IMR-90 (cell line): Measurements from ENCODE around the gene GPSM1. TPM values are rescaled to one million over a fixed set of nuclear protein-coding genes. Genes with fewer than 3 reads are reported as not detected.

ENCODE experiments used
- ATAC-seq: fragments of 200-7000 bp; cut with Tn5 transposase; 2 replicates; pipeline ENCODE4 v1.9.1; 2020; ENCODE audit warnings: low read depth, mild to moderate bottlenecking, moderate library complexity
- BruUV-seq: library from RNA; stranded (reverse); fragments of 400-500 nt; replicated peaks from 2 replicates; lab custom pipeline; 2021; lab: Mats Ljungman, UMichigan
- CTCF ChIA-PET: fragments of 300-600 bp; formaldehyde crosslinking; extraction: SDS; loops from one replicate; lab custom pipeline; 2021; ENCODE audit warnings: antibody characterized with exemption; lab: Yijun Ruan, JAX
- POLR2A ChIA-PET: fragments of 300-600 bp; sonication (Branson Sonifier 250); formaldehyde crosslinking; loops from one replicate; lab custom pipeline; 2022; ENCODE audit warnings: antibody characterized with exemption; ENCODE audit not compliant: unreplicated experiment; lab: Charles Lee
- DNase-seq: peaks from one replicate; pipeline ENCODE4 v3.0.0; 2013
- H2AFZ ChIP-seq: replicated peaks from 2 replicates; pipeline ENCODE3; 2013; ENCODE audit warnings: low read length, mild to moderate bottlenecking; ENCODE audit not compliant: poor library complexity
- H2AK5ac ChIP-seq: 2 replicates; pipeline ENCODE4 v1.6.1; 2013; ENCODE audit warnings: low read depth, low read length, inconsistent platforms
- H2AK9ac ChIP-seq: replicated peaks from 2 replicates; pipeline ENCODE3; 2013; ENCODE audit warnings: mild to moderate bottlenecking, low read depth, low read length, moderate library complexity; ENCODE audit not compliant: poor library complexity
- H2BK120ac ChIP-seq: 2 replicates; pipeline ENCODE4 v1.6.1; 2013; ENCODE audit warnings: low read depth, low read length, inconsistent platforms
- H2BK15ac ChIP-seq: 3 replicates; pipeline ENCODE4 v1.6.1; 2013; ENCODE audit warnings: low read depth, low read length, inconsistent platforms
- H2BK20ac ChIP-seq: 2 replicates; pipeline ENCODE4 v1.6.1; 2013; ENCODE audit warnings: low read depth, mild to moderate bottlenecking, inconsistent platforms, low read length, moderate library complexity
- H2BK5ac ChIP-seq: 2 replicates; pipeline ENCODE4 v1.6.1; 2013; ENCODE audit warnings: mild to moderate bottlenecking, low read depth, low read length, inconsistent platforms; ENCODE audit not compliant: poor library complexity, severe bottlenecking
- H3K14ac ChIP-seq: replicated peaks from 2 replicates; pipeline ENCODE4 v1.6.1; 2013; ENCODE audit warnings: low read depth, low read length, inconsistent platforms
- H3K18ac ChIP-seq: 2 replicates; pipeline ENCODE4 v1.6.1; 2013; ENCODE audit warnings: low read depth, low read length, control low read depth
- H3K23ac ChIP-seq: 2 replicates; pipeline ENCODE4 v1.6.1; 2013; ENCODE audit warnings: low read depth, low read length, inconsistent platforms
- H3K27ac ChIP-seq: 2 replicates; pipeline ENCODE4 v1.5.1; 2013; ENCODE audit warnings: mild to moderate bottlenecking, control low read depth, low read length; ENCODE audit not compliant: insufficient read depth
- H3K27me3 ChIP-seq: 2 replicates; pipeline ENCODE4 v1.6.1; 2013; ENCODE audit warnings: low read length; ENCODE audit not compliant: control insufficient read depth, insufficient read depth
- H3K36me3 ChIP-seq: 2 replicates; pipeline ENCODE4 v1.6.1; 2013; ENCODE audit warnings: low read length, mixed read lengths; ENCODE audit not compliant: control insufficient read depth, insufficient read depth
- H3K4ac ChIP-seq: 2 replicates; pipeline ENCODE4 v1.6.1; 2013; ENCODE audit warnings: low read depth, low read length, inconsistent platforms
- H3K4me1 ChIP-seq: 2 replicates; pipeline ENCODE4 v1.6.1; 2013; ENCODE audit warnings: low read length, mixed read lengths; ENCODE audit not compliant: control insufficient read depth, insufficient read depth
- H3K4me2 ChIP-seq: 2 replicates; pipeline ENCODE4 v1.6.1; 2013; ENCODE audit warnings: low read depth, mild to moderate bottlenecking, control low read depth, low read length, moderate library complexity
- H3K4me3 ChIP-seq: 2 replicates; pipeline ENCODE4 v1.5.1; 2013; ENCODE audit warnings: low read depth, mild to moderate bottlenecking, control low read depth, low read length, moderate library complexity; ENCODE audit not compliant: insufficient read depth
- H3K56ac ChIP-seq: 2 replicates; pipeline ENCODE4 v1.6.1; 2013; ENCODE audit warnings: low read length, inconsistent platforms; ENCODE audit not compliant: insufficient read depth; ENCODE audit errors: extremely low read depth
- H3K79me1 ChIP-seq, 2 experiments: 2 replicates each; pipeline ENCODE4 v1.6.1; 2013; ENCODE audit warnings: low read length in 2 of 2, inconsistent platforms in 1 of 2, low read depth in 1 of 2
- H3K9ac ChIP-seq: 2 replicates; pipeline ENCODE4 v1.6.1; 2013; ENCODE audit warnings: low read depth, low read length, control low read depth
- H3K9me1 ChIP-seq: 2 replicates; pipeline ENCODE4 v1.6.1; 2013; ENCODE audit warnings: low read length, inconsistent platforms; ENCODE audit not compliant: insufficient read depth
- H3K9me3 ChIP-seq: 2 replicates; pipeline ENCODE4 v1.6.1; 2013; ENCODE audit warnings: low read length; ENCODE audit not compliant: control insufficient read depth, insufficient read depth
- H4K20me1 ChIP-seq: 2 replicates; pipeline ENCODE4 v1.6.1; 2013; ENCODE audit warnings: low read length, inconsistent platforms; ENCODE audit not compliant: insufficient read depth
- H4K5ac ChIP-seq: 2 replicates; pipeline ENCODE4 v1.6.1; 2013; ENCODE audit warnings: mild to moderate bottlenecking, low read depth, low read length, control low read depth
- H4K8ac ChIP-seq, 2 experiments: 2 replicates each; pipeline ENCODE4 v1.6.1; 2013; ENCODE audit warnings: low read depth in 2 of 2, low read length in 2 of 2, control low read depth in 1 of 2, inconsistent platforms in 1 of 2
- H4K91ac ChIP-seq: 2 replicates; pipeline ENCODE4 v1.6.1; 2013; ENCODE audit warnings: low read depth, low read length, inconsistent platforms; ENCODE audit not compliant: insufficient read depth
- BHLHE40 ChIP-seq: fragments of 150-350 bp; IDR thresholded peaks from 2 replicates; pipeline ENCODE4 v1.6.1; 2016; ENCODE audit warnings: mild to moderate bottlenecking, low read depth, low read length
- CEBPB ChIP-seq: IDR thresholded peaks from 2 replicates; pipeline ENCODE4 v1.6.1; 2012; ENCODE audit warnings: low read depth, low read length, improper control_type of control experiment
- CHD1 ChIP-seq: IDR thresholded peaks from 2 replicates; pipeline ENCODE4 v1.6.1; 2012; ENCODE audit warnings: low read depth, low read length, improper control_type of control experiment
- FOS ChIP-seq: fragments of 150-350 bp; IDR thresholded peaks from 2 replicates; pipeline ENCODE4 v1.6.1; 2016; ENCODE audit warnings: low read depth, low read length
- MAFK ChIP-seq: IDR thresholded peaks from 2 replicates; pipeline ENCODE4 v1.6.1; 2012; ENCODE audit warnings: low read depth, low read length, improper control_type of control experiment
- MAZ ChIP-seq: IDR thresholded peaks from 2 replicates; pipeline ENCODE4 v1.6.1; 2012; ENCODE audit warnings: low read depth, mild to moderate bottlenecking, low read length, improper control_type of control experiment, moderate library complexity, borderline replicate concordance
- MXI1 ChIP-seq: IDR thresholded peaks from 2 replicates; pipeline ENCODE4 v1.6.1; 2012; ENCODE audit warnings: low read depth, mild to moderate bottlenecking, low read length, moderate library complexity, borderline replicate concordance
- NFE2L2 ChIP-seq: fragments of 150-350 bp; IDR thresholded peaks from 2 replicates; pipeline ENCODE4 v1.6.1; 2016; ENCODE audit warnings: low read depth, mild to moderate bottlenecking, low read length
- POLR2A ChIP-seq: IDR thresholded peaks from 2 replicates; pipeline ENCODE4 v1.6.1; 2012; ENCODE audit warnings: mild to moderate bottlenecking, low read depth, low read length
- RAD21 ChIP-seq: IDR thresholded peaks from 2 replicates; pipeline ENCODE4 v1.6.1; 2012; ENCODE audit warnings: low read length, improper control_type of control experiment
- RCOR1 ChIP-seq: IDR thresholded peaks from 2 replicates; pipeline ENCODE4 v1.6.1; 2012; ENCODE audit warnings: mild to moderate bottlenecking, low read length, improper control_type of control experiment; ENCODE audit not compliant: insufficient replicate concordance
- RFX5 ChIP-seq: IDR thresholded peaks from 2 replicates; pipeline ENCODE4 v1.8.0; 2012; ENCODE audit warnings: low read depth, mild to moderate bottlenecking, low read length, moderate library complexity
- SMC3 ChIP-seq: fragments of 150-350 bp; IDR thresholded peaks from 2 replicates; pipeline ENCODE4 v1.6.1; 2016; ENCODE audit warnings: low read depth, mild to moderate bottlenecking, antibody characterized with exemption, low read length, moderate library complexity
- WGBS, 2 experiments: methylation state at CpG; one replicate each; pipeline versions ENCODE4 v1.1.5 to v1.1.7; 2013; ENCODE audit warnings: missing lambda C conversion rate in 2 of 2; ENCODE audit not compliant: insufficient read length in 1 of 2; ENCODE audit errors: extremely low coverage in 2 of 2; 5-methylcytosine and 5-hydroxymethylcytosine counted together
- dilution Hi-C: fragments of 300-500 bp; cut with HindIII; formaldehyde crosslinking; loops from one replicate; pipeline ENCODE4 v1.14.3; 2018; ENCODE audit warnings: low sequenced_read_pairs; ENCODE audit not compliant: unreplicated experiment
- in situ Hi-C: fragments of 300-500 bp; cut with MboI; formaldehyde crosslinking; loops from 3 replicates; pipeline ENCODE4 v1.14.3; 2019; ENCODE audit warnings: low sequenced_read_pairs, inconsistent platforms, mixed read lengths
- intact Hi-C: fragments of 100-400 bp; cut with micrococcal nuclease; formaldehyde crosslinking; loops from 2 replicates; pipeline ENCODE4 v1.10.0; 2022
- polyA plus RNA-seq, 3 experiments: library from polyadenylated mRNA; depleted of rRNA; stranded (reverse); fragments of >200 nt; gene quantifications; 2 replicates each; pipeline ENCODE4 v1.2.3, GENCODE V29; 2012; ENCODE audit warnings: low replicate concordance in 1 of 3
- total RNA-seq: library from RNA; depleted of rRNA; stranded (reverse); fragments of >200 nt; gene quantifications from 2 replicates; pipeline ENCODE4 v1.2.3, GENCODE V29; 2012
- TF ChIP-seq, protein P1 (sequence below): fragments of 150-350 bp; IDR thresholded peaks from 2 replicates; pipeline ENCODE4 v1.6.1; 2016; ENCODE audit warnings: low read depth, mild to moderate bottlenecking, low read length, moderate library complexity, borderline replicate concordance
- TF ChIP-seq, protein P2 (sequence below): conservative IDR thresholded peaks from 2 replicates; pipeline ENCODE4 v1.5.1; 2012; ENCODE audit warnings: mild to moderate bottlenecking, low read depth, low read length, improper control_type of control experiment
- TF ChIP-seq, protein P3 (sequence below): fragments of 150-350 bp; IDR thresholded peaks from 2 replicates; pipeline ENCODE4 v1.6.1; 2017; ENCODE audit warnings: mild to moderate bottlenecking, antibody characterized with exemption, low read length, low read depth

Gene GPSM1
- total and polyA plus RNA-seq, 2 of the 4 experiments (the other 2 are of a cell fraction), result 28.7 to 71.2 TPM

DNA sequence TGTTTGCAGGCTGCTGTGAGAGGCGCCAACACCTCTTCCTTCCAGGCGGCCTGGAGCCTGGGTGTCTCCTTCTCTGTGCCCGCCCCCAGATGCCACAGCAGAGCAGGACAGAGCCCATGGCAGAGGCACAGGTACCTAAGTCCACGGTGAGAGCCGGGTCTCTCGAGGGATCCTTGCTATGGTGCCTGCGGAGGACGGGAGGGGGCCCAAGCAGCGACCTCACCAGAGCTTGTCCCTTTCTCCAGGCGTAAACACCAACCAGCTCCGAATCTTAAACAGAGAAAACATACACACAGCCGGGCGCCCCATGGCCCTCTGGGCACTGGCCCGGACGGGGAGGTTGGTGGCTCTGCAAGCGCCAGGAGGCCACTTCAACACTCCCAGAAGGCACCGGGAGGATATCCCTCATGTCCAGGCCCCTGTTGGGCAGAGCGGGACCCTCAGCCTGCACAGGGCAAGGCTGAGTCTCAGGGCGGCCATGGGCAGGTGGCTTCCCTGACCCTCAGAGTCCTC lies 35.3 kb upstream of the GPSM1 start:
- no peak overlapping the region for H3K14ac ChIP-seq
- dilution Hi-C loops (no loop called here), intact Hi-C loops (no loop called here), in situ Hi-C loops (no loop called here)
- H2BK5ac ChIP-seq, result no peak overlapping the region
- no peak for ATAC-seq
- no peak overlapping the region for H2BK20ac ChIP-seq
- H3K4ac ChIP-seq, result no peak overlapping the region
- CTCF ChIA-PET, result no interaction called here
- H3K18ac ChIP-seq, result no peak overlapping the region
- TF ChIP-seq CEBPB (no peak), RAD21 (no peak), RCOR1 (no peak), CHD1 (no peak), MAZ (no peak), NFE2L2 (no peak), MAFK (no peak), POLR2A (no peak), BHLHE40 (no peak), RFX5 (no peak), FOS (no peak), MXI1 (no peak), SMC3 (no peak)
- TF ChIP-seq, protein P1, sequence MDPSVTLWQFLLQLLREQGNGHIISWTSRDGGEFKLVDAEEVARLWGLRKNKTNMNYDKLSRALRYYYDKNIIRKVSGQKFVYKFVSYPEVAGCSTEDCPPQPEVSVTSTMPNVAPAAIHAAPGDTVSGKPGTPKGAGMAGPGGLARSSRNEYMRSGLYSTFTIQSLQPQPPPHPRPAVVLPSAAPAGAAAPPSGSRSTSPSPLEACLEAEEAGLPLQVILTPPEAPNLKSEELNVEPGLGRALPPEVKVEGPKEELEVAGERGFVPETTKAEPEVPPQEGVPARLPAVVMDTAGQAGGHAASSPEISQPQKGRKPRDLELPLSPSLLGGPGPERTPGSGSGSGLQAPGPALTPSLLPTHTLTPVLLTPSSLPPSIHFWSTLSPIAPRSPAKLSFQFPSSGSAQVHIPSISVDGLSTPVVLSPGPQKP, result no peak
- TF ChIP-seq, protein P2, sequence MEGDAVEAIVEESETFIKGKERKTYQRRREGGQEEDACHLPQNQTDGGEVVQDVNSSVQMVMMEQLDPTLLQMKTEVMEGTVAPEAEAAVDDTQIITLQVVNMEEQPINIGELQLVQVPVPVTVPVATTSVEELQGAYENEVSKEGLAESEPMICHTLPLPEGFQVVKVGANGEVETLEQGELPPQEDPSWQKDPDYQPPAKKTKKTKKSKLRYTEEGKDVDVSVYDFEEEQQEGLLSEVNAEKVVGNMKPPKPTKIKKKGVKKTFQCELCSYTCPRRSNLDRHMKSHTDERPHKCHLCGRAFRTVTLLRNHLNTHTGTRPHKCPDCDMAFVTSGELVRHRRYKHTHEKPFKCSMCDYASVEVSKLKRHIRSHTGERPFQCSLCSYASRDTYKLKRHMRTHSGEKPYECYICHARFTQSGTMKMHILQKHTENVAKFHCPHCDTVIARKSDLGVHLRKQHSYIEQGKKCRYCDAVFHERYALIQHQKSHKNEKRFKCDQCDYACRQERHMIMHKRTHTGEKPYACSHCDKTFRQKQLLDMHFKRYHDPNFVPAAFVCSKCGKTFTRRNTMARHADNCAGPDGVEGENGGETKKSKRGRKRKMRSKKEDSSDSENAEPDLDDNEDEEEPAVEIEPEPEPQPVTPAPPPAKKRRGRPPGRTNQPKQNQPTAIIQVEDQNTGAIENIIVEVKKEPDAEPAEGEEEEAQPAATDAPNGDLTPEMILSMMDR, result no peak
- TF ChIP-seq, protein P3, sequence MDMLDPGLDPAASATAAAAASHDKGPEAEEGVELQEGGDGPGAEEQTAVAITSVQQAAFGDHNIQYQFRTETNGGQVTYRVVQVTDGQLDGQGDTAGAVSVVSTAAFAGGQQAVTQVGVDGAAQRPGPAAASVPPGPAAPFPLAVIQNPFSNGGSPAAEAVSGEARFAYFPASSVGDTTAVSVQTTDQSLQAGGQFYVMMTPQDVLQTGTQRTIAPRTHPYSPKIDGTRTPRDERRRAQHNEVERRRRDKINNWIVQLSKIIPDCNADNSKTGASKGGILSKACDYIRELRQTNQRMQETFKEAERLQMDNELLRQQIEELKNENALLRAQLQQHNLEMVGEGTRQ, result no peak
- no peaks in the 10 kb centered on the region for H4K20me1 ChIP-seq
- no peak overlapping the region for H3K4me2 ChIP-seq
- H3K9ac ChIP-seq, result no peak overlapping the region
- no peaks in the 10 kb centered on the region for H3K36me3 ChIP-seq
- no peak overlapping the region for H3K4me3 ChIP-seq
- no peaks in the 10 kb centered on the region for H3K9me1 ChIP-seq
- no peak overlapping the region for H3K56ac ChIP-seq
- no peak overlapping the region for H2AK5ac ChIP-seq
- H2AK9ac ChIP-seq, result no peak overlapping the region
- 76% methylated on average over 11 of the region's 19 CpGs; no CpG with 5 or more reads in 1 of the 2 experiments for WGBS, 2 experiments
- H2AFZ ChIP-seq, result peak overlapping the region; percentile 11
- DNase-seq, result no peak
- POLR2A ChIA-PET, result no interaction called here
- no peak overlapping the region for H4K8ac ChIP-seq
- no TSS peak for BruUV-seq
- no peak overlapping the region for H2BK15ac ChIP-seq
- H2BK120ac ChIP-seq, result no peak overlapping the region
- H4K5ac ChIP-seq, result no peak overlapping the region
- peaks cover 45% of the 10 kb centered on the region for H3K27me3 ChIP-seq
- no peaks in the 10 kb centered on the region for H3K4me1 ChIP-seq
- no peak overlapping the region for H4K91ac ChIP-seq
- H3K27ac ChIP-seq, result no peak overlapping the region
- no peaks in the 10 kb centered on the region; the same call in 1 of the 2 replicates for H3K9me3 ChIP-seq
- H3K79me1 ChIP-seq, result no peaks in the 10 kb centered on the region
- H3K23ac ChIP-seq, result no peak overlapping the region
